RWPE1 (cell line): ENCODE measurements around the gene PDAP1.
A peak's percentile ranks its signal among the peaks of the same experiment; 100 is the strongest.
"Not testable (repeated sequence)": the region's sequence is repeated elsewhere in the genome, so short reads cannot be mapped to it uniquely, and the experiment has no call there.

Source experiments
- CTCF ChIA-PET: fragments of 350-600 bp; sonication (Branson Sonifier 250); formaldehyde crosslinking; extraction: SDS; loops from one replicate; lab custom pipeline; 2021; lab: Yijun Ruan, JAX
- POLR2A ChIA-PET: fragments of 400-600 bp; formaldehyde crosslinking; extraction: SDS; loops from one replicate; lab custom pipeline; 2020; ENCODE audit warnings: antibody characterized with exemption; ENCODE audit not compliant: low non-redundant PET; lab: Yijun Ruan, JAX
- DNase-seq: peaks from one replicate; pipeline ENCODE4 v3.0.0; 2012; ENCODE audit warnings: low spot score
- H3K27ac ChIP-seq: fragments of 450-650 bp; 2 replicates; pipeline ENCODE4 v1.5.1; 2017
- CTCF ChIP-seq: fragments of 450-650 bp; conservative IDR thresholded peaks from 2 replicates; pipeline ENCODE4 v1.5.1; 2017; ENCODE audit warnings: low read depth, mild to moderate bottlenecking

Gene PDAP1

GRCh38 chr7:99381664-99382075 is 26.7 kb downstream of the PDAP1 start:
- POLR2A ChIA-PET = no interaction called here
- H3K27ac ChIP-seq = peak overlapping the region; percentile 97
- no peak for TF ChIP-seq CTCF
- DNase-seq = no peak
- CTCF ChIA-PET = no interaction called here

- CTCF ChIA-PET = no interaction called here
- POLR2A ChIA-PET = no interaction called here
- H3K27ac ChIP-seq = peak overlapping the region; percentile 97
- no peak for DNase-seq
- no peak for TF ChIP-seq CTCF
Measured at GRCh38 chr7:99380823-99381663, 27.4 kb downstream of the PDAP1 start.

GRCh38 chr7:99380032-99380822 is 28.2 kb downstream of the PDAP1 start:
- DNase-seq = peak; percentile 36
- ChIA-PET POLR2A (no interaction called here), CTCF (no interaction called here)
- H3K27ac ChIP-seq = peak overlapping the region; percentile 97
- no peak for TF ChIP-seq CTCF

- POLR2A ChIA-PET = interaction anchor here (0.5 kb wide), 1 partner anchor 10 kb away, joined by 5 read pairs; no protein-coding TSS in a partner anchor
- DNase-seq, CTCF ChIA-PET: not testable (repeated sequence)
- H3K27ac ChIP-seq = peak overlapping the region; percentile 97
Measured at GRCh38 chr7:99379693-99380031, 28.7 kb downstream of the PDAP1 start.

GRCh38 chr7:99379043-99379577 is 29.3 kb downstream of the PDAP1 start:
- peak; percentile 71 for DNase-seq
- H3K27ac ChIP-seq = peak overlapping the region; percentile 97
- TF ChIP-seq CTCF = no peak
- ChIA-PET CTCF (no interaction called here), POLR2A (interaction anchor here (0.5 to 0.7 kb wide), 2 partner anchors 9 to 199 kb away, joined by 5 to 6 read pairs; no protein-coding TSS in a partner anchor)

- peak; percentile 80 for DNase-seq
- no peak for TF ChIP-seq CTCF
- POLR2A ChIA-PET = interaction anchor here (0.5 to 1.0 kb wide), 3 partner anchors 12 to 751 kb away, joined by 3 to 10 read pairs (median 3); partner anchors contain the start of gene MBLAC1
- CTCF ChIA-PET = interaction anchor here (0.5 kb wide), 1 partner anchor 63 kb away, joined by 3 read pairs; no protein-coding TSS in a partner anchor
- H3K27ac ChIP-seq = peak overlapping the region; percentile 97
Measured at GRCh38 chr7:99375070-99375807, 33.2 kb downstream of the PDAP1 start.
